Dedifferentiated amniotic fluid mesenchymal stem cell (primary cell): ENCODE data around the gene SEMA5B.

Experiments used
- DNase-seq: peaks from one replicate; pipeline ENCODE4 v3.0.0-alpha.2; 2016; ENCODE audit errors: extremely low spot score

The SEMA5B gene

DNA sequence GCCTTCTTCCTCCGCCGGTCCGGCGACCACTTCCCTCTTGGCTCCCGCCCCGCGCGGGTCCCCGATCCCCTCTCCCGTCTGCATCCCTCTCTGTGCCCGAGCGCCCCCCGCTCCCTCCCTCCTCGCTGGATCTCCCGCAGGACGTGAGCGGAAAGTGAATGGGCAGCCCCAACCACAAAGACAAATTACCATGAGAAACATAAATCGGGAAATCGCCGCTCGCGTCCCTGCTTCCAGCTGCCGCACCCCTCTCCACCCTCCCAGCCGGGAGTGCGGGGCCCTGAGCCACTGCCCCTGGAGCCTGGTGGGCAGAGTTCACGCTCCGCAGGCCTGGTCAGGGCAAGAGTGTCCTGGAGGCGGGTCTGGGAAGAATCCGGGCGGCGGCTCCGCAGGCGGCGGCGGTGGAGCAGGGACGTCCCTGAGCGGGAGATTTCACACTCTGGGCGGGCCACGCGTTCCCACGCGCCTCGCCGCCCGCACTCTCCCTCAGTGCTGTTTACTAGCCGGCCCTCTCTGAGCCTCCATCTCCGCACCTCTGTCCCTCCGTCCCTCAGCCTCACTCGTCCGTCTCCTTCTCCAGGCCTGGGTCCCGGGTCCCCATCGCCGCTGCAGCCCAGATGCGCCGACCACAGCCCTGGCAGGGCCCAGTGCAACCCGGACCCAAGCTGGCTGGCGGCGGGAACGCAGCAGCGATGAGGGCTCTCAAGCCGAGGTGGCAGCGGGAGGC lies 835 bp downstream of the SEMA5B start:
- no peak for DNase-seq

DNA sequence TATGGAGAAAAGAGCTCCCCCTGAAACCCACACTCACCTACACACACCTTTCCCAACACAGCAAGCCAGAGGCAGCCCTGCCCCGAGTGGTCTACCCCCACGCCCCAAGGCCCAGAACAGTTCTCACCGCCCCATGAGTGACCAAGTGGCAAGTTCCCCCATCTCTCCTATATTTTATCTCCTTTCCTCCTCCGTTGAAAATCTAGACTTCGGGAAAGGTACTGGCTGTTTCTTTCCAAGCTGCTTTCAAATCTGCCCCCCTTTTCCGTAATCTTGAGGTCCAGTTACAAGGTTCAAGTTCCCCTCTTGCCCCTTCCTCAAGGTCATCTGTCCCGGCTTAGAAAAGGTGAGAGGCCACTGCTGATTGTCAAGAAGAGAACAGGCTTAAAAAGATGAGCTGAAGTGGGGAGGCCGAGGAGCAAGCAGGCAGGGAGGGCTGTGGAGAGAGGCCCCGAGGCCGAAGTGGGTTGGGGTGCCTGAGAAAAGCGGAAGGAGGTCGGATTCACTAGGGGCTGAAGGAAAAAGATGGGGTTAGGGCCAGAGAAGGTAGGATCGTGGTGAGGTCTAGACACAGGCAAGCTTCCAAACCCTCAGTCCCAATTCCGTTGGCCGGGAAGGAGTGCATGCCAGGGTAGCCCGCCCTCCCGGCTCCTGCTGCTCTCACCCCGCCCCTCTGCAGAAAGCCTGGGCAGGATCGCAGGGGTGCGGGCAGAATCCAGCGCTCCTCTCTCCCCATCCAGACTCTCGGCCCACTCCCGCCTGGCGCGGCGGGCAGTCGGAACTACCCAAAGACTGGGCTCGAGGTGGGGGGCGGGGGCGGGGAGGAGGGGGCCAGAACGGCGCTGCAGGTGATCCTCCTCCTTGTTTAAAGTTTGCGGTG lies 1.7 kb downstream of the SEMA5B start:
- no peak for DNase-seq

DNA sequence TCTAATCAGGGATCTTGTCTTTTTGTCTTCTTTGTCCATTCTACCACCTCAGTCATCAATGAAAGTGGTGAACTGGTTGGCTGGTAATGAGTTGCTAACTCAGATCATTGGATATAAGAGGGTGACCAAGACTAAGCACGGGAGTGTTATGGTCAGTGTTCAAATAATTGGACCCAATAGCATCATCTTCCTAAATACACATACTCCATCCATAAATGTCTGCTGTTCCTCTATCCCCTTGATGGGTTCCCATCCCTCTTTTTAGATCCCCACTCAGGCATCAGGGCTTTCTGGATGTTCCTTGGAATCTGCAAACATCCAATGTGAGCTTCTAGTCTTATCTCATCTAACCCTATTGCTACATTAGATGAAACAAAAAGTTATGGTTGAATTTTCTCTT lies 3.5 kb downstream of the SEMA5B start:
- no peak for DNase-seq

DNA sequence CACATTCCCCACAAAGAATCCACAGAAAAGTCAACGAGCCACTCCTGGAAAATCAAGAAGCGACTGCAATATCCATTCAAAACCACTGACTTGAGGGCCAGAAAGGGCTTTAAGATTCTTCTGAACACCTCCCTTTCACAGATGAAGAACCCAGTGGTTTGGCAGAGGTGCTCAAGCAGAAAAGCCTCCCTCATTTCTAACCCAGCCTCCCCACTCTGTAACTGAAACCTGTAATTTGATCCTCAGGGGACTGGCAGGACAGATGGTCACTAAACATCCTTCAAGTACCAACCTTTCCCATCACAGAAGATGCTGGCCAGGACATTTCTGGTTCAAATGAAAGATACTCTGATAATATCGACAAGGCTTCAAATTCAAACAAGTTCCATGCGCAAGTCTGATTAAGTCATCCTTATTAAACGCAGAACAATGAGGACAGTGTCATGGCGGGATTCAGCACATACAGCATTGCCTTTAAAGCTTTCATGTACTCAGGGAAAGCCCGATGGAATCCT lies 5.5 kb downstream of the SEMA5B start:
- DNase-seq: no peak

DNA sequence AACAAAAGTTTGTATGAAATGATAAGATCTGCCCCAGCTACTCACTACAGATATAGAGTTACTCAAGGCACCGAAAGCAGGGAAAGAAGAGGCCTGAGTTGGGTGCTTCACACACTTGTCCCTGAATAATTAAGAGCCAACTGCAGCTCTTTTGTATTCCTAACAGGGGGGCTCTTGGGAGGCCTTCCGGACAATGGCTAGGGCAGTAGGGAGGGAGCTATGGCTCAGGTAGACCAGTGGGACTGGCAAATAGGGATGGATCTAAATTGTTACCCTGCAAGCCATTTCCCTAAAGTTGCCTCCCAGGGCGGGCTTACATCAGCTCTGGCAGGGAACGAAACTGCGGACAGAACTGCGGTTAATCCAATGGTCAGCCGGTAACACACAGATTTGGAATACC lies 6.2 kb downstream of the SEMA5B start:
- no peak for DNase-seq

DNA sequence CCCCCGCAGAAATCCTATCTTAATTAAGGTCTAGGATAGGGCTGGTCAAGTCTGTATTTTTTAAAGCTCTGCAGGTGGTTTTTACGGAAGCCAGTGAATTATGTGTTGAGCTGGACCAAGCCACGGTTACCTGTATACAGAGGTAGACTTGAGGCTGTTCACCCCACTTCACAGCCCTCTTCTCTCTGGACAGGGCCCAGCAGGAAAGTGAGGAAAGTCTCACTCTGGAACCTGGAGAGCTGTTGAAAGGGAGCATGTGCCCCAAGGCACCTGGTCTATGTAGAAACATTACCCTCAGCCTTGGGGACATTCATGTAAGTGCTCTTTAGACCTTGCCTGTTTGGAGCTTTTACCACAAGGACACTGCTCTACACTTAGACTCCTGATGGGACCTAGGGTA lies 6.9 kb downstream of the SEMA5B start:
- DNase-seq: no peak

DNA sequence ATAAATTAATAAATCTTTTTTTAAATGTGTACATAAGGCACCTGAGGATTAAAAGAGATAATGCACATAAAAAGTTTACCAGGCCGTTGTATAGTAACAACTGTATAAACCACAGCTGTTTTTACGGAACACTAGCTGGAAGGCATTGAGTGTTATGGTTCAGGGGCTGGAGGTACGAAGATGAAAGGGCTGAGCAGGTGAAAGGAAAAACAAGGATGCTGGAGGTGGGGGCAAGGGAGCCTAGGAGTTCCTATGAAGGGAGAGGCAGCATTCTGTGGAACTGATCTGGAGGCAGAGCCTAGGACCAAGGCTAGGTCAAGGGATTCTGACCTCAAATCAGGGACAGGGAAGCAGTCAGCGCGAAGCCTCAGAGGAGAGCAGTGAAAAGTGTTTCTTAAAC lies 8.0 kb downstream of the SEMA5B start:
- DNase-seq: no peak

DNA sequence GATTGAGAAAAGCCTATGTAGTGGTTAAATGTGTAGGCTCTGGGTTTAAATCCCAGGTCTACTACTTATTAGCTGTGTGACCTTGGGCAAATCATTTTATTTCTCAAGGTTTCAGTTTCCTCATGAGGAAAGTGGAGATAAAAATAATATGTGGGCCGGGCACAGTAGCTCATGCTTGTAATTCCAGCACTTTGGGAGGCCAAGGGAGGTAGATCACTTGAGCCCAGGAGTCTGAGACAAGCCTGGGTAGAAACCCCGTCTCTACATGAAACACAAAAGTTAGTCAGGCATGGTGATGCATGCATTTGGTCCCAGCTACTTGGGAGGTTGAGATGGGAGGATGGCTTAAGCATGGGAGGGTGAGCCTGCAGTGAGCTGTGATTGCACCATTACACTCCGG lies 8.4 kb downstream of the SEMA5B start:
- no peak for DNase-seq

DNA sequence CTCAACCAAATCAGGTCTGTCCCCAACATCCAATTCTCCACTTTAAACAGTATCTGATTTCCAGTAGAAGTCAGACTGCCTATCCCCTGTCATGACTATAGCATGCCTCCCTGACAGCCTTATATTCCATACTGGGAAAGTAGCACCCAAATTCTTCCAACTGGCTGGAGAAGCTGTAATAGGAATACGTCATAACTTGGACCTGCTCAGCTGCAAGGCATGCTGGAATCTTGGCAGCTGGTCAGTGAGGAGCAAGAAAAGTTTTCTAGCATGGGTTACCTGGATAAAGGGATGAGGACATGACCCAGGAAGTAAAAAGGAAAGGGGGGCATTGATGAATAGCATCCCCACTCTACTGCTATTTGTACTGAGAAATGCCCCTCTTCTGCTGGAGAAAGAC lies 8.9 kb downstream of the SEMA5B start:
- DNase-seq: no peak

DNA sequence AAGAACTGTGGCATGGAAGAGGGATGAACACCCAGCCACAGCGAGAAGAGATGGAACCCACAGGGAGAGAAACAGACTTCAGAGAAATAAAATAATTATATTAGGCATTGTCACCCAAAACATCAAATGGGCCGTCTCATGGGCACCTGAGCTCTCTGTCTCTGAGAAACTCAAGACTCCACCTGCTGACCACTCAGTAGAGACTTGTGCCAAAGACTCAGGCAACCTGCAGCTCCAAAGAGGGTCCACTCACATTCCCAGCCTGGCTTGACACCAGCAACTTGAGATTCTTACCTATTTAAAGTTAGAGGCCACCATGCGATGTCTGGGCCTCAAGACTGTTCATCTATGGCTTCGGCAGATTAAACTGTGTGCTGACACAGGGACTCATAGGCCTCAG lies 12.0 kb downstream of the SEMA5B start:
- no peak for DNase-seq

DNA sequence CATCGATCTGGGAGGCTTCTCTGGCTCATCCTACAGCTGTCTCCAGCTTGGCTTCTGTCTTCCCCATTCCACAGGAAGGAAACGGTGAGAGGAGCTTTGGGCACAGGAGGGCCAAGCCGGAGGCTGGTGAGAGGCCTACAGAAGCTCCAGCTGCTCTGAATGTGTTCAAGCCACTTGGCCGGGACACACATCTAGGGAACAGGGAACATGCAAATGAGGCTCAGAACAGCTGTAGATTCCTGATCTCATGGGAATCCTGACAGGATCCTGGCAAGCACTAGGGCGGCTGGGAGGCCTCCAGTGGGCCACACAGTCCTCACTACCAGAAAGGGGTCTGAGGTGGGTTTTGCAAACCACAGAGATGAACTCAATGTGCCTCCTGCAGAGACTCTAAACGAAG lies 13.7 kb downstream of the SEMA5B start:
- no peak for DNase-seq

DNA sequence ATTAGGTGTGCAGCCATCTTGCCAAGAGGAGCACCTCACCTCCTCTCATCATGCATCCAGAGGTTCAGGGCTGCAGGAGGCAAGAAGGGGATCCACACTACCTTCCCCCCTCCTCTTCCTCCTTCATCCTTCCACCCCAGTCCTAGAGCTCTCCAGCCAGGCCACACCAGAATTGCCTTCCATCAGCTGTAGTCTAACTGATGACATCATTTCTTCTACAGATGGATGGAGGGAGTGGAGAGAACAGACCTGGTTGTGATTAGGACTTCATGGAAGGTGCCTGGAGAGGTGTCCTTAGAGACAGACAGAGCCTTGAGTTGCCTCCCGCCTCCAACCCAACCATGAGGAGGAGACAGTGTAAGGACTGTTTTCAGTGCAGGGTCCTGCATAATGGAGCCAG lies 14.9 kb downstream of the SEMA5B start:
- DNase-seq: no peak

DNA sequence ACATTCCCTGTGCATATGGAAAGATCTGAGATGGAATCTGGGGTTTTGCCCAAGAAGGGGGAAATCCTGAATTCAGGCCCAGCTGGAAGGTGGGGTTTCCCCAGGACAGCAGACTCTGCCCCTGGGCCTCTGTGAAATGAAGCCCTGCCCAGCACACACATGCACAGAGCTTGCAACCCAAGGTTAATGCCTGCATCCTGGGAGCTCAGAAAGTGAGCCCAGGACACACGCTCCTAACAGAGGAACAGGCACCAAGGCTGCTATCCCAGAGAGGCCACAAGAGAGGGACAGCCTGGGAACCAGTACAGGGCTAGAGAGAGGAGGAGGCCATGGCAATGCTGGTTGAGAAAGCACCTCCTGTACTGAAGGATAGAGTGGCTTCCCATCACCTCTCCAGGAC lies 16.1 kb downstream of the SEMA5B start:
- no peak for DNase-seq

DNA sequence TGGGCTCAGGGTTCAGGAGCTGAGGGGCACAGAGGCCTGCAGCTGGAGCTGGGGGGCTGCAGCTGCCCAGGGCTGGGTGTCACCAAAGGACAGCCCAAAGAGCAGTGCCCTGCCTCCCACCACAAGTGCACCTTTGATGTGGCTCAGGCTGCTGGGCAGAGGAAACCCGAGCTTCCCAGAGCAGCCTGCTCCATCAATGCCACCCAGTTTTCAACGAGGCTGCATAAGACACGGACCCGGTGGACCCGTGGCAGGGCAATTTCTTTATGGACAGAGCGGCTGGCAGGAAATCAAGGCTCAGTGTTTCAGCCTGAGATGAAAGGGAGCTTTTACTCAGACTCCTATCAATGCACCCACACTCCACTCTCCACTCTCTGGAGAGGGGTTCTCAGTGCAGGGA lies 18.7 kb downstream of the SEMA5B start:
- no peak for DNase-seq

DNA sequence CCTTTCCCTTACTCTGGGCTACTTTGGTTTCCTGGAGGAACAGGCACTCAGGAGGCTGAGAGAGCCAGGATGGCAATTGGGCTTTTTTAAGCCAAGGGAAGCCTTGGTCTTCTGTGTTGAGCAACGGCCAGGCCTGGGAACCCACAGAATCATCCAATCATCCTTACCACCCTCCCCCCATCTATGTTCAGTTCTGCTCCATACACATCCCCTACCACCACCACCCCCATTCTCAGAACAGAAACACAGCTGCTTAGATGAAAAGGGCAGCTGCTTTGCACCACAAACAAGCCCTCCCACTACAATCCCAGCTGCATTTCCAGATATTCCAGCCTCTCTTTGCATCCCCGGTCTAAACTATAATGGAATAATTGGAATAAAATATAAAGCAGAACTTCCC lies 21.0 kb downstream of the SEMA5B start:
- no peak for DNase-seq

DNA sequence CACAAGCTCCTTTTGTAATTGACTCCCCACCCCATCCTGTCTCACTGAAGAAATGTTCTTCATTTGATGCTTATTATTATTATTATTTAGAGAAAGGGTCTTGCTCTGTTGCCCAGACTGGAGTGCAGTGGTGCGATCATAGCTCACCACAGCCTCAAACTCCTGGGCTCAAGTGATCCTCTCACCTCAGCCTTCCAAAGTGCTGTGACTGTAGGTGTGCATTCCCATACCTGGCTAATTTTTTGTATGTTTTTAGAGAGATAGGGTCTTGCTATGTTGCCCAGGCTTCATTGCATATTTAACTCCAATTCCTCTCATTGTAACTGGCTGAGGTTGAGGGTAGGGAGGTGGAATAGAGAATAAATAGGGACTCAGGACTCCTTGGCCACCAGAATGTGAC lies 22.3 kb downstream of the SEMA5B start:
- DNase-seq: no peak

DNA sequence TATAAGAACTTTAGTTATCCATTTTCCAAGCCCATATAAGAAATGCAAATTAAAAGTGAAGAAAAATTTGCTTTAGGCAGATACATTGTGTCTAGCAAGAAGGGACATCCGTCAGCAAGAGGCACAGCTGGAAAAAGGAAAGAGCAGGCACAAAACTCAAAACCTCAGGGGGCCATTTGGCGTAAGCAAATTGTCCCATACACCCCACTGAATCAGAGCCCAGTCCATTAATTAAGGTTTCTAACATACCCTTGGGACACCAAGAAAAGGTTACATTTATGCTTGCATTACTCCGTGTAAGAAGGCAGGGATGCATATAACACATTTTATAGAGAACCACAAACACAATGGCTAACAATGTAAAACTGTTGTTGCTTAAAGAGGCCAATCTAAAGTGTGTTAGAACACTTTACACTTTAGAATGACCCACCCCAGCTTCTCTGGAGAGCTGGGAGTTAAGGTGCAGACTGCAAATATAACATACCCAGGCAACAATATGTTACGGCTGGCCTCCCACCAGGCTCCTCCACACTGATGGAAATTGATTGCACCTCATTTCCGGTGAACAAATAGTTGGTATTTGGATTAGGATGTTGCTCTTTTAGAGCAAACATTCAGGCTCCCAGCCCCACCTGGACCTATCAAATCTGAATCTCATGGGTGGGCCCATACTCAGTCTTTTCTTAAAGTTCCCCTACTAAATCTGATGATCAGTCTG lies 23.2 kb downstream of the SEMA5B start:
- DNase-seq: no peak

DNA sequence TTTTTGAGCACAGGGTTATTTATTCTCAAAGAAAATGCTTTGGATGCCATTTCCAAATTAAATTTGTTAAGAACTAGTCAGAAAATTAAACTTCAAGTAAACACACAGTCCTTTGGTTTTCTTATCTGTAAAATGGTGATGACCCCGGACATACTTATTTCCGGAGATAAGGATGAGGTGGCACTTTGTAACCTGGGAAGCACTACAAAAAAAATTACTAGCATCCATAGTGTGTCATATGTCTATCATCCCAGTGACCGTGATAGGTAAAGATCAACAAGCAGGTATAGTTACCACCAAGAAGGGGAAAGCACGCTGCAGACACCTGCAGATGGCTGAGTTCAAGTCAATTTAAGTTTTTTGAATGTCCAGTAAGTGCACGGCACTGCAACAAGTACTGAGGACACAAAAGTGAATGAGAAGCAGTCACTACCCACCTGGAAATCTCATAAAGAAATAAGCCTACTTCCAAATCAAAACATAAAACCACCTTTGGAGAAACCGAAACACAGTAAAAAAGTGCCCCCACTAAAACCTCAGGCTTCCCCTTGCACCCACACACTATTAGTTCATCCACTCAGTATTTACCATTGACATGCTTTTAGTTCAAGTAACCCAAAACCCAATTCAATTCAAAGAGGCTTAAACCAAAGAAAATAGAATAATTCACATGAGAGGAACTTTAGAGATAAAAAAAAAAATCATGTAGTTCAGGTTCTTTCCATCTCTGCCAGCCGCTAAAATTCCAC lies 24.6 kb downstream of the SEMA5B start:
- no peak for DNase-seq

DNA sequence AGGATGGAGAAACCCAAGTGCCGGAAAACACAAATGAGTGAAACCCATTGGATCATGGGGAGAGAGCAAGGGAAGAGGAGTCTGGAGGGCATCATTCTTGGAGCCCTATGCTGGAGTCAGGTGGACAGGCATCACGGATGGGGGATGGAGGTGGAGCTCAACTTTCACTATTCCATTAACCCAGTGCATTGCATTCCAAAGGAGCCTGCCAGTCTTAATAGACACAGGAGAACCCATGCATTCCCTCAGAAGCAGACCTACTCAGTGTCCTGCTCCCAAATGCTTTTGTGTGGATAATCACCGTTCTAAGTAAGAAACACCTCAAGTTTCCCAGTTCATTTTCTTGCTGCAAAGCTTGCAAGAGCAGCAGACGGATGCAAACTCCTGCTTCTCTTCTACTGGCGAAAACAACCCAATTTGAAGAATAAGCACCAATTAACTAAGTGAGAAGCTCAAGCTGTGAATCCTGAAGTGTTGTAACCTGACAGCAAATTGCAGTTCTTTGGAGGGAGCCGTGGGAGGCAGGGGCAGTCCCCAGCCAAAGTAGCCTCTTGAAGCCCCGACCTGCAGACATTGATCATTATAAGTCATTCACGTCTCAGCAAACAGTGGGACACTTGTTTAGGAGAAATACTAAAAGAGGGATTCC lies 25.3 kb downstream of the SEMA5B start:
- DNase-seq: no peak

DNA sequence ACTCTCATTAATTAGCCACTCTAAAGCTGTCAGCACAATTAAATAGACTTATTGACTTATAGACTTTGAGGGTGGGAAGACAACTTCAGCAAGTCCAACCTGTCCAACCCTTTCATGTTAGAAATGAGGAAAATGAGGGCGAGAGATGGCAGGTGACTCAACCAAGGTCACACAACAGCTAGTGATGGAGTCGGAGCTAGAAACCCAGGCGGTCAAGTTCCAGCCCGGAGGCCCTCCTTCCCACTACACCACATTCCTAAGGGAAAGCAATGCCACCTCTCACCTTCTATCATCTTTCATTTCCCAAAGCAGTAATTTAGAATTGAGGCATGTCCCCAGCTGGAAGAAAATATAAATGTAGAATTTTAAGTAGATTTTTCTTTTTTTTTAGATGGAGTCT lies 28.7 kb downstream of the SEMA5B start:
- DNase-seq: no peak

DNA sequence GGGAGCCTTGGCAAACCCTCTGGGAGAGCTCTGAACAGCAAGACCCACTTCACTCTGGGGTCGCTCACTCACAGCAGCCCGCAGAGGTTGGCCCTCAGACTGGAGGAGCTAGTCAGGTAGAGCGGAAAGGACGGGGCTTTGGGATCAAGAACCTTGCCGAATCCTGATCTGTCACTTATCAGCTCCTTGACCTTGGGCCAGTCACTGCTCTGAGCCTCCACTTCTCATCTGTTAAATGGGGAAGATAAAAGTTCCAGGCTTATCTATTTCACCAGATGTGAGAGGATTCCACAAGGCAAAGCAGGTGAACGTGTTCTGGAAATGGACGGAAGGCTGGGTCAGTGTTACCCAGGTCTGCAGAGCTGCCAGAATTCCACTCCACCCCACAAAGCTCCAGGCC lies 29.4 kb downstream of the SEMA5B start:
- DNase-seq: no peak
